HCT116 (cell line): ENCODE results near the gene ESR2.

ENCODE experiments used
- CTCF ChIP-seq, 3 experiments: fragments of 200-600 bp in 1 of 3; sonication (generic) in 1 of 3; IDR thresholded peaks in 2 of 3; conservative IDR thresholded peaks in 1 of 3; 2 replicates each; pipeline ENCODE4 v1.5.1; 2012 to 2017; ENCODE audit warnings: low read depth in 2 of 3, low read length in 2 of 3, antibody characterized with exemption in 1 of 3, borderline replicate concordance in 1 of 3, control low read depth in 1 of 3, mild to moderate bottlenecking in 1 of 3, mixed read lengths in 1 of 3, mixed run types in 1 of 3, moderate library complexity in 1 of 3; ENCODE audit not compliant: insufficient read depth in 1 of 3
- EZH2 ChIP-seq: fragments of 200-600 bp; sonication (generic); IDR thresholded peaks from 2 replicates; pipeline ENCODE4 v1.6.1; 2017; ENCODE audit warnings: antibody characterized with exemption, mixed run types
- JUND ChIP-seq: IDR thresholded peaks from 2 replicates; pipeline ENCODE4 v1.6.1; 2012
- REST ChIP-seq: IDR thresholded peaks from 2 replicates; pipeline ENCODE4 v1.6.1; 2012; ENCODE audit warnings: low read depth

DNA sequence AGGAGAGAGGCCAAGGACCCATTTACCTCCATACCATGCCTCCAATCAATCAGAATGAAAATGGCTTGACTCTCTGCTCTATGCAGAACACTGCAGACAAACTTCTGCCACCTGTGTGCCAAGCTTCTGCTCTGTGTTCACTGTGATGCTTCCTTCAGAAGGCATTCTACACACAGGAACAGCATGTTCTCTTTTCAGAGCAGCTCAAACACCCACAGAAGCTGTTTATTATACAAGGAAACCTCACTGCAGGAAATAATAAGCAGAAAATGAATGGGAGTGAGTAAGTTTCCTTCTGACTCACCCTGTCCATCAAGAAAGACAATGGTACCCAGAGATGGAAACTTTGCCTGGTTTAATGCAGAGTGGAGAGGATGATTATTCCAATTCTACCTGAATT is 2.4 kb upstream of the ESR2 start:
- no peak for TF ChIP-seq CTCF (IDR thresholded peaks at IDR 0.05 in 2 of 3, conservative IDR thresholded peaks at IDR 0.05 in 1 of 3; ENCODE audit: borderline replicate concordance in 1 of 3, insufficient read depth in 1 of 3, low read depth in 2 of 3, low read length in 2 of 3)
- TF ChIP-seq JUND: no peak
- no peak for TF ChIP-seq REST
- TF ChIP-seq EZH2: no peak
